HG02884 (cell line): ENCODE data around the gene MAGEC3.
"Not testable (repeated sequence)": the region's sequence is repeated elsewhere in the genome, so short reads cannot be mapped to it uniquely, and the experiment has no call there.

Experiments used
- ATAC-seq: cut with Tn5 transposase; IDR thresholded peaks from one replicate; pipeline ENCODE4 v1.9.1; 2021; ENCODE audit warnings: mild to moderate bottlenecking, moderate library complexity; ENCODE audit not compliant: unreplicated experiment

MAGEC3 gene, protein sequence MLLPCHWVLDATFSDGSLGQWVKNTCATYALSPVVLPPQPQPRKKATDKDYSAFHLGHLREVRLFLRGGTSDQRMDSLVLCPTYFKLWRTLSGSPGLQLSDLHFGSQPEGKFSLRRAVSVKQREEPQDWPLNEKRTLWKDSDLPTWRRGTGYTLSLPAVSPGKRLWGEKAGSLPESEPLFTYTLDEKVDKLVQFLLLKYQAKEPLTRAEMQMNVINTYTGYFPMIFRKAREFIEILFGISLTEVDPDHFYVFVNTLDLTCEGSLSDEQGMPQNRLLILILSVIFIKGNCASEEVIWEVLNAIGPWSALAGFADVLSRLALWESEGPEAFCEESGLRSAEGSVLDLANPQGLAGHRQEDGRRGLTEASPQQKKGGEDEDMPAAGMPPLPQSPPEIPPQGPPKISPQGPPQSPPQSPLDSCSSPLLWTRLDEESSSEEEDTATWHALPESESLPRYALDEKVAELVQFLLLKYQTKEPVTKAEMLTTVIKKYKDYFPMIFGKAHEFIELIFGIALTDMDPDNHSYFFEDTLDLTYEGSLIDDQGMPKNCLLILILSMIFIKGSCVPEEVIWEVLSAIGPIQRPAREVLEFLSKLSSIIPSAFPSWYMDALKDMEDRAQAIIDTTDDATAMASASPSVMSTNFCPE

DNA sequence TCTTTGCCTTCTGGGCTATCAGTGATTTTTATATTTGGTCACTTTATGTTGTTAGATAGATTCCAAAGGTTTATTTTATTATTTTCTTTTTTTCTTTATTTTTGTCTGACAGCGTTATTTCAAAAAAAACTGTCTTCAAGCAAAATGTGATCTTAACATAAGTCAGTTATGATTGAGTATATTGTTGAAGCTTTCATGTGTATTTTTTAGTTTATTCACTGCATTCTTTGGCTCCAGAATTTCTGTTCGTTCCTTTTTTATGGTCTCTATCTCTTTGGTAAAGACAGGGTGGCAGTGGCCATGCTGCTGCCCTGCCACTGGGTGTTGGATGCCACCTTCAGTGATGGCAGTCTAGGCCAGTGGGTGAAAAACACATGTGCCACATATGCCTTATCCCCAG, at the start of gene MAGEC3:
TSS of gene MAGEC3 (plus strand) at position 301 of the 400 bp plus-strand sequence. CDS start at position 301, 0 bp downstream.
- no peak for ATAC-seq

DNA sequence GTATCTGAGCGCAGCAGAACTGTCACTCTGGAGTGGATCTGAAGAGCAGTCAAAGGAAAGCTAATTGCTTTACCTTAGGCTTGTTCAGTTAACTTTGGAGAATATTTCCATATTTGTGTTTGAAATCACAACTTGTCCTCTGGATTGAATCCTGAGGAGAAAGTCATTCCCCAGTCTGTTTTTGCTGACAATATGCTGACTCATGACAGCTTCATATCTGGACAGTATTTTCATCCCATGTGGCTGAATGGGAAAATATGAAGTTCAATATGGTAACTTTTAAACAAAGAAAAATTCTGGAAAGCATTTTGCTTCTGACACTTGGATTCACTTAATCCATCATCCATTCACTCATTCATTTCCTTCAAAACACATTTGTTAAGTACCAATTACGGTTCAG, 46.3 kb upstream of the MAGEC3 start:
- no peak for ATAC-seq

DNA sequence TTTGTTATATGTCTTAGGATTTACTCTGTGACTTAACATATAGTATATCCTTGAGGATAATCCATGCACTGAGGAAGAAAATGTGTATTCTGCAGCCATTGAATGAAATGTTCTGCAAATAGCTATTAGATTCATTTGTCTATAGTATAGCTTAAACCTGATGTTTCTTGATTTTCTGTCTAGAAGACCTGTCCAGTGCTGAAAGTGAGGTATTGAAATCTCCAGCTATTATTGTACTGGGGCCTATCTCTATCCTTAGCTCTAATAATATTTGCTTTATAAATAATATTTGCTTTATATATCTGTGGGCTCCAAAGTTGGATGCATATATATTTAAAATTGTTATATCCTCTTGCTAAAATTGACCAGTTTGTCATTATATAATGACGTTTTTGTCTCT, 26.7 kb upstream of the MAGEC3 start:
- no peak for ATAC-seq

DNA sequence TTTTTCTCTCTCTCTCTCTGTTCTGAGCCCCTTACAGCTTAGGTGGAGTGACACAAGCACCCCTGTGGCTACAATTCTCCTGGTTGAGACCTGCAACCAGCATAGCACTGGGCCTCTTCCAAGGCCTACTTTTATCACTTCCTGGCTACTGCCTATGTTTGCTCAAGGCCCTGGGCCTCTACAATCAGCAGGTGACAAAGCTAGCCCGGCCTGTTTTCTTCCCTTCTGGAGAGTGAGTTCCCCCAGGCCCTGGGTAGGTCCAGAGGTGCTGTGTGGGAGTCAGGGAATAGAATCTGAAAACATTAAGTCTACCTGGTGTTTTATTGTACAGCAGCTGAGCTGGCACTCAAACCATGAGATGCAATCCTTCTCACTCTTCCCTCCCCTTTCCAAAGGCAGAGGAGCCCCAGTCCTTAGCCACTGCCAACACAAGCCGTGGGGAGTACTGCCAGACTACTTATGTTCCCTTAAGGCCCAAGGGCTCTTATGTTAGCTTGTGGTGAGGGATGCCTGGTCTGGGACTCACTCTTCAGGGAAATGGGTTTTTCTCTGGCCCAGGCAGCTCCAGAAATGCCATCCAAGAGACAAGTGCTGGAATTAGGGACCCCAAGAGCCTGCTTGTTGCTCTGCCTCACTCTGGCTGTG, 23.8 kb upstream of the MAGEC3 start:
- no peak for ATAC-seq

DNA sequence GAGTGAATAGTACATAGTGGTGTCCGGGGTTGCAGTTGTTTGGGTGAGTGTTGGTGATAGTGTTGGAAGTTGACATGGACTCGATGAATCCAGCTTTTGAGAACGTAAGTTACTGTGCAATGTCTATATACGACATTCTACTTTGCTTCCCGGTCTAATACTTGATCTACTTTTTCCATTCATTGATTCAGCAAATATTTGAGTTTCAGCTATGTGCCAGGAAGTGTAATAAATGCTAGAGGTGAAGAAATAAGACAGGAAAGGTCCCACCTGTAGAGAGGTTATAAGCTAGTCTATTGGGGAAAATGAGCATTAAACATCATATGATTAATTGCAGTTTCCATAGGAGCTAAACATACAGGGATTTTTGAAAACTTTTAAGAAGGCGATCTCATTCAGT, 22.2 kb upstream of the MAGEC3 start:
- no peak for ATAC-seq

DNA sequence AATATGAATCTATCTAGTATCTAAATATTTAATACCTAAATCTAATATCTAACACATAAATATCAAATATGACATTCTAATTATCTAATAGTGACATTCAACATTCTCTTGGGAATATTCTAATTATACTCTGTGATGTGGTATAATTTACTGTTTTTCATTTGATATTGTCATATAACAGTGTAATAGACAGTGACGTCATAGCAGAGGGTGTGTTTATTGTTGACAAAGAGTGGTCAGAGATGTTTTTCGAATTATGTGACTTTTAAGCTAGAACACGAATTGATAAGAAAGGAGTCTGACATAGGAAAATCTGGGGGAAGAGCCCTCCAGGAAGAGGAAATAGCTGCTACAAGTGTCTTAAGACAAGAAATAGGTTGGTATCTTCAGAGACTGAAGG, 5.9 kb upstream of the MAGEC3 start:
- no peak for ATAC-seq

DNA sequence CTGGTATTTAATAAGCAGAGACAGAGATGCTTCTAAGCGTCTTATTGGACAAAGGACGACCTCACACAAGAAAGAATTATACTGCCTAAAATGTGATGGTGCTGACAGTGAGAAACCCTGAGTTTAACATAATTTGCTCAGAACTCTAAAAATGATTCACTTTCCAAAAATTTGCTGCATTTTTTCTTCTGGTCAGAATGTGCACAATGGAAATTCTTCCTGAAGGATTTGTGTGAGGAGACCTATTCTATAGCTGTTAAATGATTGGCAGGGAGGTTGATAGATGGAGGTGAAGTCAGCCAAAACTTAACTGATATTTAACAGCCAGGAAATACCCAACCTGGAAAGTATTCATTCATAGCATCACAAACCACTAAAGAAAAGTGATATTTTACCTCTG, 1.7 kb downstream of the MAGEC3 start:
- no peak for ATAC-seq

DNA sequence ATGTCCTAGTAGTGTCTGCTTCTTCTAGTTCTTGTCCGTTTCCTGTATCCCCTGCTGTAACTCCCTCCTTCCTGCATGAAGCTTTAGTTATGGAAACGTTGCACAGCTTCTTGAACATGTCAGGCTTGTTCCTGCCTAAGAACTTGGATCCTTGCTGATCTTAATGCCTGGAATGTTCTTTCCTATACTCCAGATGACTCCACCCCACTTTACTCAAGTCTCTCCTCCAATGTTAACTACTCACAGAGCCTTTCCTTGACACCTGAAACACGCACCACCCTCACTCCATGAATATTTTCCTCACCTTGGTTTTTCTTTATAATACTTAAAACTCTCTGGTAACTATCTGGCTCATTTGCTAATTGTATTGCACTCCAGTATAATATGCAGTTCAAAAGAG, 19.4 kb downstream of the MAGEC3 start:
- ATAC-seq = no peak

DNA sequence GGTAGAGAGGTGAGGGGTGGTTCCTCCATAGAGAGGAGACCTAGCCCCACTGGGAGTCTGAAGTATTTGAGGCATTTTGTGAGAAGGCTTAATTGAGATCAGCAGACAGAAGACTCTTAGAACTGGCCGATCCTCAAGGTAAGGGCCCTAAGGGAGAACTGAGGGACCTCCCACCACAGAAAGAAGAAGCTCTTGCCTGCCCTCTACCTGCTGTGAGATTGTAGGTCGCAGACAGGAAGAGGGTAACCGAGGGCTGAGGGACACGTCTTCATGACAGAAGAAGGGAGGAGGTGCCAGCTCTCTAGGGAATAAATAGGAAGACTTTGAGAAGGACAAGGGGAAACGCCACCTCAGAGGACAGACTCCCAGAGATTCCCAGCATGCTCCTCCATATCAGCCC, 41.5 kb downstream of the MAGEC3 start:
- ATAC-seq = no peak

DNA sequence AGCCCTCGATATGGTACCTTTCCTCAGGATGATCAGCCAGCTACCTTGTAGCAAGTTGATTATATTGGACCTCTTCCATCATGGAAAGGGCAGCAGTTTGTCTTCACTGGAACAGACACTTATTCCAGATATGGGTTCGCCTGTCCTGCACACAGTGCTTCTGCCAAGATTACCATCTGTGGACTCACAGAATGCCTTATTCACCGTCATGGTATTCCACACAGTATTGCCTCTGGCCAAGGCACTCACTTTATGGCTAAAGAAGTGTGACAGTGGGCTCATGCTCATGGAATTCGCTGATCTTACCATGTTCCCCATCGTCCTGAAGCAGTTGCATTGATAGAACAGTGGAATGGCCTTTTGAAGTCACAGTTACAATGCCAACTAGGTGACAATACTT, 50.7 kb downstream of the MAGEC3 start:
- ATAC-seq = not testable (repeated sequence)

DNA sequence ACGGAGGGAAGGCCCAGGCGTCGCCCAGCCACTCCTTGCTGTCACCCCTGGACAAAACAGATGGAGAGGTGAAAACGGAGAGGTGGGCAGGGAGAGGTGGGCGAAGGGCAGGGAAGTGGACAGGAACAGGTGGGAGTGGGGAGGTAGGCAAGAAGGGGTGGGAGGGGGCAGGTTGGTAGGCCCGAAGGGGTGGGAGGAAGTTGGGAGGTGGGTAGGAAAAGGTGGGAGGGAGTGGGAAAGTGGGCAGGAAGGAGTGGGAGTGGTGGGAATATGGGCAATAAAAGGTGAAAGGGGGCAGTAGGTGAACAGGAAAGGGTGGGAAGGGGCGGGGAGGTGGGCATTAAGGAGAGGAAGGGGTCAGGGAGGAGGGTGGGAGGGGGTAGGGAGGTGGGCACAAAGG, 56.6 kb downstream of the MAGEC3 start:
- no peak for ATAC-seq

DNA sequence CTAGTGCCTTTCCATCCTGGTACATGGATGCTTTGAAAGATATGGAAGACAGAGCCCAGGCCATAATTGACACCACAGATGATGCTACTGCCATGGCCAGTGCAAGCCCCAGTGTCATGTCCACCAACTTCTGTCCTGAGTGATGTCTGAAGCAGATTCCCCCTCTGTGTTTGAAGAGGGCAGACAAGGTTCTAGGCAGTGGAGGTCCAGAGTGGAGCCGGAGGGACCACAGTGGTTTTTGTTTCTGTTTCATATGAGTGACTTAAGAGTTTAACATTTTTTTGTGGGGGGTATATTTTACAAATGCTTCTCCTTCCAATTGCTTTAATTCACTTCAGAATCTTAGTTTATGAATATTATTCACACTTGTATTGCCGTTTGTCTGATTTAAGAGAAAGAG, 59.6 kb downstream of the MAGEC3 start:
- no peak for ATAC-seq

DNA sequence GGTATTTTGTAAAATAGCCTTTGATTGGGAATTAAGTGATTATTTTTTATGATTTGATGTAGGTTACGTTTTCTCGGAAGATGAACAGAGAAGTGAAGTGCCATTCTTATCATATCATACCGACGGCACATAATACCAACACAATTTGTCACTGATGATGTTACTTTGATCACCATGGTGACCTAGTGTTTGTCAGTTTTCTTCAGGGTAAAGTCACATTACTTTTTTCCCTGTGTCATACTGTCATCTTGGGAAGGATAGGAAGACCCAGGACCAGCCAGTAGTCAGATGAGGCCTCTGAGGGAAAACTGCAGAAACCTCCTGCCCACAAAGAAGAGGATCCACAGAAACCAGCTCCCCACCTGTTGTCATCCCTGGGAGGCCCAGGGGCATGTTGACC, 64.2 kb downstream of the MAGEC3 start:
- ATAC-seq = no peak

DNA sequence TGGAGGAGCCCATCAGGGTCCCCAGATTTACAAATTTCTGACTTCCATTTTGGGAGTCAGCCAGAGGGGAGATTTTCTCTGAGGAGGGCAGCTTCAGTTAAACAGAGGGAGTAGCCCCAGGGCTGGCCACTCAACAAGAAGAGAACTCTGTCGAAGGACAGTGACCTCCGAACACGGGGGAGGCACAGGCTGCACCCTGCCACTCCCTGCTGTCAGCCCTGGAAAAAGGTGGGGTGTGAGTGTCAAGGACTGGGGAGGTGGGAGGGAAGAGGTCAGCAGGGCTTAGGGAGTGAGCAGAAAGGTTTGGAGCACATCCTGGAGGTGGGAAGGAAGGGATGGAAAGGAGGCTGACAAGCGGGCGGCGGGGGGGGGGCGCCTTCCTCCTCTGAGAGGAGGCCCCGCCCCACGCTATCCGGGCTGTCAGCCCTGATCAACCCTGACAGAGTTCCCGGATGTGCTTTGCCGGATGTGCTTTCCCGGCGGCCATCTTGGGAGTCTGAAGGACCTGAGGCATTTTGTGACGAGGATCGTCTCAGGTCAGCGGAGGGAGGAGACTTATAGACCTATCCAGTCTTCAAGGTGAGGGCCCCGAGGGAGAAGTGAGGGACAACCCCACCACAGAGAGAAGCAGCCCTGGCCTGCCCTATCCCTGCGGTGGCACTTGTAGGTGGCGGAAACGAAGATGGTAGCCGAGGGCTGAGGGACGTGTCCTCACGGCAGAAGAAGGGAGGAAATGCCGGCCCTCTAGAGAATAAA, 65.5 kb downstream of the MAGEC3 start, which contains the start of gene MAGEC1:
TSS of gene MAGEC1 (plus strand) at position 495 of the 756 bp plus-strand sequence. CDS start 1,179 bp downstream, outside the sequence.
- ATAC-seq = no peak

DNA sequence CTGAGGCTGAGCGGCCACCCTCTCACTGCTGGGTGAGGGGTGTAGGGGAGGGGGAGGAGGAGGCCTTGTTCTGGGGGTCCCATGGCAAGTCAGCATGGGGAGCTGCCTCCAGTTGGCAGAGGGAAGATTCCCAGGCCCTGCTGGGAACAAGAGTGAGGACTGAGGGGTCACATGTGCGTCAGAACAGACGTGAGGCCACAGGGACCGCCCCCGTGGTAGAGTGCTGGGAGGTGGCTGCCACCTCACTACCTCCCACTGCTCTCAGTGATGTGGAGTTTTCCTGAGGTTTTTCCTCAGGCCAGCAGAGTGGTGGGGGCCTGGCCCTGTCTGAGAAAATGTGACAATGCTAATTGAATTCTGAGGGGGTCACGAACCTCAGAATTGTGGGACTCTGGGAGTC, 66.1 kb downstream of the MAGEC3 start:
- ATAC-seq = no peak

DNA sequence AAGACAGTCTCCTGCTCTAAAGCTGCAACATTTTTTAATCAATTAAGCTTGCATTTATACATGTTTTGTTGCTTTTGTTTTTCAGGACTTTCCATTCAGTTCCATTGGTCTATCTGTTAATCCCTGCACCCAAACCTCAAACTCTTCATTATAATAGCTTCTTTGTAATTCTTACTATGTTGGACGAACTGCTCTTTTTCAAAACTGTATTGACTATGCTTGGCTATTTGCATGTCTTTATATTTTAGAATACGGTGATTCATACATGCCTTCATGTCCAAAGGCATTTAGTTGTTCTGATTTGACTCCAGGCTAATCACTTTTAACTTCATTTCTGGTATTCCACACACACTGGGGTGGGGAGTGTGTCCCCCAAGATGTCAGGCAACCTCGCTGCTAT, 79.7 kb downstream of the MAGEC3 start:
- no peak for ATAC-seq

DNA sequence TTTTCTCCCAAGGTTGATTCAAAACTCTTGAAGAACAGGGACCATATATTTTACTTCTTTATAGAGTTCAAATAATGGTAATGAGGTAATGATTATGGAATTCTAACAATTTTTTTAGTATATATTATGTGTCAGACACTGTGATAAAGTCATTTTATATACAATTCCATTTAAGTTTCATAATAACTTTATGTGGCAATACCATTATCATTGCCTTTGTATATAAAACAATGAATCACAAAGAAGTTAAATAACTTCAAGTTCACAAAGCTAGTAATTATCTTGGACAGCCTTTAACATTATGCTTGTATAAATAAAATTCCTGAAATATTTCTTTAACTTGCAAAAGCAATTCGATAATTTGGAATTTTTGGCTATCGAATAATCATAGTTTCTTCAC, 86.2 kb downstream of the MAGEC3 start:
- no peak for ATAC-seq

DNA sequence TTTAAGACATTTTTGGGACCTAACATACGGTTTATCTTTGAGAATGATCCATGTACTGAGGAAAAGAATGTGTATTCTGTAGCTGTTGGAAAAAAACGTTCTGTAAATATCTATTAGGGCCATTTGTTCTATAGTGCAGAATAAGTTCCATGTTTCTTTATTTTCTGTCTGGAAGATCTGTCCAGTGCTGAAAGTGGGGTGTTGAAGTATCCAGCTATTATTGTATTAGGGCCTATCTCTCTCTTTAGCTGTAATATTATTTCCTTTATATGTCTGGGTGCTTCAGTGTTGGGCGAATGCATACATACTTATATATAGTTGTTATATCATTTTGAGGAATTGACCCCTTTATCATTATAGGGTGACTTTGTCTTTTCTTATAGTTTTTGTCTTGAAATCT, 90.3 kb downstream of the MAGEC3 start:
- ATAC-seq = no peak

DNA sequence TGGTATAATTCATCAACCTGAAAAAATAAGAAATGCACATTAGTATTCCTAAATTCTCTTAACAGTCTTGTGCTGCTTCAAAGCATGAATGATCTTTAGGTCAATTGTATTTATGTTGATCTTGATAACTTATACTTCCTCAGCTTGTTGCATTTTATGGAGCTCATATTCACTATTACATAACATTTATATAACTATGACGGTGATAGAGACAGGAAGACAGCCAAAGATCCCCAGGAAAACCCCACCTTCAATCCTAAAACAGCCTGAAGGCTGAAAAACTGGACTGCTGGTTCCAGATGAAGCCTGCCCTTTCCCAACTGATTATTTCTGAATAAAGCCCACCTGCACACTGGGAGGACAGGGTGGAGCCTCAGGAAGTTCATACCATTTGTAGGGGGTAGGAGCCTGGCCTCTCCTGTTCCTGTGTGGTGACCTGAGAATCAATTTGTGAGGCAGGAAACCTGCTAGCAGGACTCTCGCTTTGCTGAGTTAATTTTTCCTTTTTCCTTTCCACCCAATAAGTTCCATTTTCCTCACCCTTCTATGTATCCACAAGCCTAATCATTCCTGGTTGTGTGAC, 96.0 kb downstream of the MAGEC3 start:
- no peak for ATAC-seq

DNA sequence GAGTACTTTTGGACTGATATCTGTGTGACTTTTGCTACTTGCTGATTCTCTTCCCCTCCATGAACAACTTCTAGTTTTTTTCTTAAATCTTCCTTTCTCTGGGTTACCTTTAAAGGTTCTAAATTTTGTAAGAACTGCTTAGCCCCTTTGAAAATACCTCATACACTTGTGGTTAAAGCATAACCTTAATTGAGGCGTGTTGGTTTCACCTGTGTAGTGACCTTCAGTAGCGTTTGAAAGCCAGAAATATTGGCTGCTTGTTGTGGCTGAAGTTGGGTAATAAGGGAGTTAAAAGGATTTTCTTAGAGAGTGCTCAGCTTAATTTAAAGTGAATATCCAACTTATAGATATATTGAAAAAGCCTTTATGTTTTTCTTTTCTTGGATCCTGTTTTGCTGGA, 97.5 kb downstream of the MAGEC3 start:
- no peak for ATAC-seq

DNA sequence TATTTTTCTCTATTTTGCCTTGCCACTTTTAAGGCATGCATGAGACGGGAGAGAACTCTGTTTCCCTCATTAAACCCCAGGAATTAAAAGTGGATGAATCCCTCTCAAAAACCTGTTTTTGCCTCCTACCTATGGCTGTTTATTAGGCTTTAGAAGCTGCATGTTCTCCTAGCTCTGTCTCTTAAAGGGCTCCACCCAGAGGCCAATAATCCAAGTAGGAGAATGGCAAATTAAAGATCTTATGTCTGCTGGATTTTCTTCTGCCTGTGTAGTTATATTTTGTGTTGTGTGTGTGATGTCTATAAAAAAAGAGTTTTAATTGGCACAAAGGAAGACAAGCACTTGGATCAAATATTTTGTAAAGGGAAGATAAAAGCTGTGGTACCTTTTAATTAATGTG, 98.0 kb downstream of the MAGEC3 start:
- ATAC-seq = no peak
